HCT116 (cell line): Measurements from ENCODE around the gene PIGN.

Experiments
- ELF1 ChIP-seq: IDR thresholded peaks from 2 replicates; pipeline ENCODE4 v1.6.1; 2012; ENCODE audit warnings: low read depth, borderline replicate concordance
- JUND ChIP-seq: IDR thresholded peaks from 2 replicates; pipeline ENCODE4 v1.6.1; 2012
- POLR2A ChIP-seq: IDR thresholded peaks from 2 replicates; pipeline ENCODE4 v1.7.0; 2011; ENCODE audit warnings: borderline replicate concordance; ENCODE audit not compliant: insufficient read depth, insufficient read length; ENCODE audit errors: extremely low read depth
- POLR2AphosphoS5 ChIP-seq: IDR thresholded peaks from 2 replicates; pipeline ENCODE4 v1.6.1; 2011; ENCODE audit warnings: mild to moderate bottlenecking, low read depth, low read length, moderate library complexity
- RAD21 ChIP-seq: IDR thresholded peaks from 2 replicates; pipeline ENCODE4 v1.6.1; 2012; ENCODE audit warnings: low read depth, mild to moderate bottlenecking
- SIN3A ChIP-seq: IDR thresholded peaks from 2 replicates; pipeline ENCODE4 v1.6.1; 2012; ENCODE audit warnings: low read depth
- TCF7L2 ChIP-seq: IDR thresholded peaks from 2 replicates; pipeline ENCODE4 v1.7.0; 2011; ENCODE audit warnings: borderline replicate concordance, inconsistent platforms; ENCODE audit not compliant: insufficient read depth, insufficient read length; ENCODE audit errors: extremely low read depth
- YY1 ChIP-seq: IDR thresholded peaks from 2 replicates; pipeline ENCODE4 v1.6.1; 2011; ENCODE audit warnings: low read length, low read depth, moderate library complexity, mild to moderate bottlenecking; ENCODE audit not compliant: insufficient replicate concordance; ENCODE audit errors: extremely low read depth
- ZNF274 ChIP-seq: fragments of 200-500 bp; sonication (Bioruptor generic); IDR thresholded peaks from 2 replicates; pipeline ENCODE4 v1.6.1; 2014; ENCODE audit warnings: mild to moderate bottlenecking, low read depth, low read length, inconsistent platforms
- TF ChIP-seq, protein P1 (sequence below), 3 experiments: fragments of 200-600 bp in 1 of 3; sonication (generic) in 1 of 3; IDR thresholded peaks in 2 of 3; conservative IDR thresholded peaks in 1 of 3; 2 replicates each; pipeline ENCODE4 v1.5.1; 2012 to 2017; ENCODE audit warnings: low read depth in 2 of 3, low read length in 2 of 3, antibody characterized with exemption in 1 of 3, borderline replicate concordance in 1 of 3, control low read depth in 1 of 3, mild to moderate bottlenecking in 1 of 3, mixed read lengths in 1 of 3, mixed run types in 1 of 3, moderate library complexity in 1 of 3; ENCODE audit not compliant: insufficient read depth in 1 of 3
- TF ChIP-seq, protein P2 (sequence below): IDR thresholded peaks from 2 replicates; pipeline ENCODE4 v1.6.1; 2012

GRCh38 chr18:62085756-62086155 is 101.1 kb downstream of the PIGN start:
- TF ChIP-seq, protein P1, sequence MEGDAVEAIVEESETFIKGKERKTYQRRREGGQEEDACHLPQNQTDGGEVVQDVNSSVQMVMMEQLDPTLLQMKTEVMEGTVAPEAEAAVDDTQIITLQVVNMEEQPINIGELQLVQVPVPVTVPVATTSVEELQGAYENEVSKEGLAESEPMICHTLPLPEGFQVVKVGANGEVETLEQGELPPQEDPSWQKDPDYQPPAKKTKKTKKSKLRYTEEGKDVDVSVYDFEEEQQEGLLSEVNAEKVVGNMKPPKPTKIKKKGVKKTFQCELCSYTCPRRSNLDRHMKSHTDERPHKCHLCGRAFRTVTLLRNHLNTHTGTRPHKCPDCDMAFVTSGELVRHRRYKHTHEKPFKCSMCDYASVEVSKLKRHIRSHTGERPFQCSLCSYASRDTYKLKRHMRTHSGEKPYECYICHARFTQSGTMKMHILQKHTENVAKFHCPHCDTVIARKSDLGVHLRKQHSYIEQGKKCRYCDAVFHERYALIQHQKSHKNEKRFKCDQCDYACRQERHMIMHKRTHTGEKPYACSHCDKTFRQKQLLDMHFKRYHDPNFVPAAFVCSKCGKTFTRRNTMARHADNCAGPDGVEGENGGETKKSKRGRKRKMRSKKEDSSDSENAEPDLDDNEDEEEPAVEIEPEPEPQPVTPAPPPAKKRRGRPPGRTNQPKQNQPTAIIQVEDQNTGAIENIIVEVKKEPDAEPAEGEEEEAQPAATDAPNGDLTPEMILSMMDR (IDR thresholded peaks at IDR 0.05 in 2 of 3, conservative IDR thresholded peaks at IDR 0.05 in 1 of 3; ENCODE audit: borderline replicate concordance in 1 of 3, insufficient read depth in 1 of 3, low read depth in 2 of 3, low read length in 2 of 3) = no peak
- TF ChIP-seq POLR2A = no peak
- TF ChIP-seq RAD21 = no peak
- no peak for TF ChIP-seq SIN3A
- no peak for TF ChIP-seq ELF1
- TF ChIP-seq YY1 = no peak
- TF ChIP-seq ZNF274 = no peak
- TF ChIP-seq JUND = no peak
- no peak for TF ChIP-seq POLR2AphosphoS5
- TF ChIP-seq, protein P2, sequence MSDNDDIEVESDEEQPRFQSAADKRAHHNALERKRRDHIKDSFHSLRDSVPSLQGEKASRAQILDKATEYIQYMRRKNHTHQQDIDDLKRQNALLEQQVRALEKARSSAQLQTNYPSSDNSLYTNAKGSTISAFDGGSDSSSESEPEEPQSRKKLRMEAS = no peak
- no peak for TF ChIP-seq TCF7L2
